Measurements from ENCODE around the gene PPP1R1C.
"Not testable (repeated sequence)": the region's sequence is repeated elsewhere in the genome, so short reads cannot be mapped to it uniquely, and the experiment has no call there.

DNA sequence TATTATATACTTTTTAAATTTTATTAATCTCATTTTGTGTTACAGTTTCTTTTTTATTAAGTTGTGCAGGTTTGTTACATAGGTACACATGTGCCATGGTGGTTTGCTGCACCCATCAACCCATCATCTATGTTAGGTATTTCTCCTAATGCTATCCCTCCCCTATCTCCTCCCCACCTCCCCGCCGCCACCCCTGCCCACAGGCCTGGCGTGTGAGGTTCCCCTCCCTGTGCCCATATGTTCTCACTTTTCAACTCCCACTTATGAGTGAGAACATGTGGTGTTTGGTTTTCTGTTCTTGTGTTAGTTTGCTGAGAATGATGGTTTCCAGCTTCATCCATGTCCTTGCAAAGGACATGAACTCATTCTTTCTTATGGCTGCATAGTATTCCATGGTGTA is 29.8 kb upstream of the PPP1R1C start:
- TF ChIP-seq SUZ12 (IDR thresholded peaks at IDR 0.05); NFRKB (IDR thresholded peaks at IDR 0.05); TARDBP (IDR thresholded peaks at IDR 0.05); HDGF (IDR thresholded peaks at IDR 0.05; ENCODE audit: borderline replicate concordance); FOXM1 (IDR thresholded peaks at IDR 0.05; ENCODE audit: borderline replicate concordance); ELF4 (IDR thresholded peaks at IDR 0.05); ARNT (IDR thresholded peaks at IDR 0.05); SP1 (IDR thresholded peaks at IDR 0.05); FOXA1 (IDR thresholded peaks at IDR 0.05); BHLHE40 (IDR thresholded peaks at IDR 0.05; ENCODE audit: borderline replicate concordance); FOXK2 (IDR thresholded peaks at IDR 0.05): not testable (repeated sequence)

Data from HEK293T (cell line).